Stimulated activated CD4-positive, alpha-beta T cell treated with anti-CD3 and anti-CD28 coated beads, Interleukin-4, amount 100 ng/mL, for 4 hours (primary cell): Measurements from ENCODE around the gene DDI2.
"Not testable (repeated sequence)": the region's sequence is repeated elsewhere in the genome, so short reads cannot be mapped to it uniquely, and the experiment has no call there.

Experiments used
- DNase-seq, 2 experiments: peaks; one replicate each; pipeline ENCODE4 v3.0.0-alpha.2; 2020

The DDI2 gene

GRCh38 chr1:15680561-15681348, 63.5 kb downstream of the DDI2 start:
- DNase-seq, result no peak

GRCh38 chr1:15681349-15682292, 64.4 kb downstream of the DDI2 start:
- no peak for DNase-seq

GRCh38 chr1:15682936-15683341, 65.7 kb downstream of the DDI2 start:
- DNase-seq, result no peak

- DNase-seq, result no peak
Observed at GRCh38 chr1:15683345-15684039, 66.2 kb downstream of the DDI2 start.

GRCh38 chr1:15684042-15684461, 66.8 kb downstream of the DDI2 start, which contains the start of gene PLEKHM2:
TSS of gene PLEKHM2 (plus strand) at chr1:15684320. CDS start at chr1:15684559, 239 bp downstream.
- DNase-seq, result peak; percentile 37 to 58

- peak; percentile 7 to 20 for DNase-seq
Observed at GRCh38 chr1:15684468-15685291, 67.4 kb downstream of the DDI2 start.

- no peak for DNase-seq
Observed at GRCh38 chr1:15685820-15686219, 68.6 kb downstream of the DDI2 start.

GRCh38 chr1:15687446-15687845, 70.2 kb downstream of the DDI2 start:
- no peak for DNase-seq

GRCh38 chr1:15690317-15690716, 73.1 kb downstream of the DDI2 start:
- no peak for DNase-seq

GRCh38 chr1:15691434-15692032, 74.3 kb downstream of the DDI2 start:
- DNase-seq, result no peak

- no peak for DNase-seq
Observed at GRCh38 chr1:15692121-15692682, 74.9 kb downstream of the DDI2 start.

GRCh38 chr1:15693371-15693770, 76.1 kb downstream of the DDI2 start:
- DNase-seq, result no peak

GRCh38 chr1:15696956-15697521, 79.8 kb downstream of the DDI2 start:
- DNase-seq, result peak; percentile 14 to 40

- DNase-seq, result no peak
Observed at GRCh38 chr1:15698201-15698600, 80.9 kb downstream of the DDI2 start.

- DNase-seq, result not testable (repeated sequence)
Observed at GRCh38 chr1:15699321-15699720, 82.1 kb downstream of the DDI2 start.

GRCh38 chr1:15700508-15700907, 83.2 kb downstream of the DDI2 start:
- DNase-seq, result no peak

GRCh38 chr1:15701784-15702183, 84.5 kb downstream of the DDI2 start:
- DNase-seq, result no peak

GRCh38 chr1:15702722-15703550, 85.7 kb downstream of the DDI2 start:
- no peak for DNase-seq

GRCh38 chr1:15703562-15703961, 86.3 kb downstream of the DDI2 start:
- DNase-seq, result no peak
